Retina (tissue), 1 donor: ENCODE results near the gene PSG3.
"Not testable (repeated sequence)": the region's sequence is repeated elsewhere in the genome, so short reads cannot be mapped to it uniquely, and the experiment has no call there.

Experiments used
- DNase-seq: peaks from one replicate; pipeline ENCODE4 v3.0.0-alpha.2; 2016

PSG3 gene

GRCh38 chr19:42693760-42694350, 46.4 kb downstream of the PSG3 start:
- no peak for DNase-seq

- no peak for DNase-seq
Observed at GRCh38 chr19:42683917-42684513, 56.3 kb downstream of the PSG3 start.

DNA sequence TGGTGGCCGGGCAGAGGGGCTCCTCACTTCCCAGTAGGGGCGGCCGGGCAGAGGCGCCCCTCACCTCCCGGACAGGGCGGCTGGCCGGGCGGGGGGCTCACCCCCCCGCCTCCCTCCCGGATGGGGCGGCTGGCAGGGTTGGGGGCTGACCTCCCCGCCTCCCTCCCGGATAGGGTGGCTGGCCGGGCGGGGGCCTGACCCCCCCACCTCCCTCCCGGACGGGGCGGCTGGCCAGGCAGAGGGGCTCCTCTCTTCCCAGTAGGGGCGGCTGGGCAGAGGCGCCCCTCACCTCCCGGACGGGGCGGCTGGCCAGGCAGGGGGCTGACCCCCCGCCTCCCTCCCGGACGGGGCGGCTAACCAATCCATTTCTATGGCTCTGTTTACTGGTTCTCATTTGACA, 64.0 kb downstream of the PSG3 start:
- not testable (repeated sequence) for DNase-seq

DNA sequence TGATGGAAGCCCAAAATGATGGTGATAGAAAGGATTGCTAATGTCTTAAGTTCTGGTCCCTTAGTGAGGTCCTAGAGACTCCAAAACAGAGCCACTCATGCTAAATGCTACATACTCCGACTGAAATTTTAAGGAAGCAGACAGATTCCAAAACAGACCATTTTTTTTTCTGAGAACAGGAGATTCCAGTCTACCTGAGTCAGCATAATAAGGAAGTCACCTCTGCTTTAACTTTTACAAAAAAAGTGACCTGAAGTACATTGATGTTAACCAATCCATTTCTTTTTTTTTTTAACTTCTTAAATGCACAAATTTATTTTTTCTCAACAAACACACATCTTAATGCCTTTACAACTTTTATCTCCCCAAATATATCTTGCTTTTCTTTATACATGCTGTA, 65.7 kb downstream of the PSG3 start:
- not testable (repeated sequence) for DNase-seq
